Measurements from ENCODE around the gene SNTG2. TPM values are rescaled to one million over a fixed set of nuclear protein-coding genes. Genes with fewer than 3 reads are reported as not detected.

The SNTG2 gene
- total and polyA plus RNA-seq, 2 of the 13 experiments (the other 11 are each of a cell fraction or from before 2014, with no cell fraction given): not detected

DNA sequence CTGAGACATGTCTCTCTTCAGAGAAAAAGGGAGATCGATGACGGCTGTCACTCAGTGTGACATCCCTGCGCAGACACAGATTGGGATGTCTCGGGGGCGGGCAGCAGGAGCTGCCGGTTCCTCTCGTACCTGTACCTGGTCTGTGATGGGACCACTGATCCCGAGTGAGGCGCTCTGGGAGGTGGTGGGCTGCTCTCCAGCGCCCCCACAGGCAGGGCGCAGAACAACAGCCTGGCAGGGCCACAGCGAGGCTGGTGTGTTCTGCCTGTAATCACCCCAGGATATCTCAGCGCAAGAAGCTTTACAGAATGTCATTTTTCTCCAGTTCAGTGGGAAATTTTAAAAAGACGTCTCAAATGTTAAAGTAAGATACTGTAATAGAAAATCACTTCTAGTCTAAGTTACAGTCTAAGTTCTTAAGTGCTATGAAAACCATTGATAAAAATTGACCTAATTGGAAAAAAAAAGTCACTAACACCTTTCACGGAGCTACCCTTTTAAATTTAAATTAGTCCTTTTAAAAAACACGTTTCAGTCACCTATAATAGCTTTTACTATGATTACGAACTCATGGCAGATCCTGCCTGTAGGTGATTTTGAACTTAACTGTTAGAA, 189.8 kb downstream of the SNTG2 start:
- DNase-seq (ENCODE audit: low spot score) (peak; percentile 24), FAIRE-seq (peak; percentile 53), ATAC-seq (peak; percentile 98)
- H3K27ac ChIP-seq (ENCODE audit: extremely low read length, insufficient read depth, low read length): no peak overlapping the region
- no TSS peak for BruUV-seq (replicated peaks)
- H3K79me2 ChIP-seq (ENCODE audit: insufficient read depth, low read length): no peaks in the 10 kb centered on the region
- no peak overlapping the region for H2AFZ ChIP-seq (ENCODE audit: low read length)
- H3K4me2 ChIP-seq (ENCODE audit: low read depth, low read length): no peak overlapping the region
- no peaks in the 10 kb centered on the region for H3K9me3 ChIP-seq (ENCODE audit: low read length)
- 6% methylated on average over 12 of the region's 17 CpGs for WGBS (ENCODE audit: low lambda C conversion rate)
- intact Hi-C loops (cut with micrococcal nuclease; ENCODE audit: unreplicated experiment): no loop called here
- no peaks in the 10 kb centered on the region for H3K36me3 ChIP-seq (replicated peaks in 1 of 2; ENCODE audit: control insufficient read depth in 1 of 2, insufficient read depth in 2 of 2, low read length in 2 of 2)
- H3K4me1 ChIP-seq (ENCODE audit: insufficient read depth, low read length): no peaks in the 10 kb centered on the region
- POLR2A ChIA-PET: no interaction called here
- CTCF ChIA-PET (ENCODE audit: low intra/inter-chr PET ratio, low total read pairs): no interaction called here
- in situ Hi-C loops (cut with HindIII; ENCODE audit: extremely low pct_ligation_motif_present, low pct_unique_long_range_greater_than_20kb): loop anchor here (25.0 kb wide), 2 partner anchors 397 to 428 kb away; no protein-coding TSS in a partner anchor
- H4K20me1 ChIP-seq (ENCODE audit: insufficient read depth, low read length): no peaks in the 10 kb centered on the region
- H3K9ac ChIP-seq (ENCODE audit: insufficient read depth, low read depth, low read length): no peak overlapping the region
- H3K27me3 ChIP-seq (ENCODE audit: control insufficient read depth in 1 of 2, insufficient read depth in 2 of 2, low read length in 2 of 2): peaks cover 0 to 9% of the 10 kb centered on the region in 2 experiments; a peak in 1 of 5 replicates
- no peak overlapping the region for H3K4me3 ChIP-seq (replicated peaks in 1 of 3; ENCODE audit: insufficient read depth in 1 of 3, low read depth in 2 of 3, low read length in 3 of 3)
- TF ChIP-seq ZC3H13 (CRISPR knock-in tag; IDR thresholded peaks at IDR 0.05) (no peak), ZNF772 (CRISPR knock-in tag; IDR thresholded peaks at IDR 0.05) (peak; percentile 34; the same call in 1 of the 2 replicates), POLR2G (IDR thresholded peaks at IDR 0.05; ENCODE audit: low read depth, low read length) (no peak), ZNF446 (CRISPR knock-in tag; IDR thresholded peaks at IDR 0.05) (no peak), ZSCAN20 (CRISPR knock-in tag; IDR thresholded peaks at IDR 0.05; ENCODE audit: borderline replicate concordance) (no peak), ZNF768 (CRISPR knock-in tag; IDR thresholded peaks at IDR 0.05) (peak; percentile 28; the same call in 1 of the 2 replicates), MAFF (IDR thresholded peaks at IDR 0.05; ENCODE audit: low read depth, low read length) (no peak), GATAD2A (CRISPR knock-in tag; IDR thresholded peaks at IDR 0.05) (no peak), ARNTL (CRISPR knock-in tag; IDR thresholded peaks at IDR 0.05) (no peak), SMC3 (IDR thresholded peaks at IDR 0.05; ENCODE audit: low read length) (no peak), NFKB2 (CRISPR knock-in tag; IDR thresholded peaks at IDR 0.05; ENCODE audit: borderline replicate concordance) (peak; percentile 39; the same call in 1 of the 2 replicates), XRCC5 (optimal IDR thresholded peaks at IDR 0.05; ENCODE audit: low read length) (peak; percentile 97), NFE2L2 (IDR thresholded peaks at IDR 0.05; ENCODE audit: low read length) (0 out of 2 replicates have a peak, but pooled peaks have one; percentile 8), STAG1 (CRISPR knock-in tag; IDR thresholded peaks at IDR 0.05) (peak; percentile 50), CEBPG (CRISPR knock-in tag; IDR thresholded peaks at IDR 0.05) (0 out of 2 replicates have a peak, but pooled peaks have one; percentile 4)
- TF ChIP-seq, protein P1, sequence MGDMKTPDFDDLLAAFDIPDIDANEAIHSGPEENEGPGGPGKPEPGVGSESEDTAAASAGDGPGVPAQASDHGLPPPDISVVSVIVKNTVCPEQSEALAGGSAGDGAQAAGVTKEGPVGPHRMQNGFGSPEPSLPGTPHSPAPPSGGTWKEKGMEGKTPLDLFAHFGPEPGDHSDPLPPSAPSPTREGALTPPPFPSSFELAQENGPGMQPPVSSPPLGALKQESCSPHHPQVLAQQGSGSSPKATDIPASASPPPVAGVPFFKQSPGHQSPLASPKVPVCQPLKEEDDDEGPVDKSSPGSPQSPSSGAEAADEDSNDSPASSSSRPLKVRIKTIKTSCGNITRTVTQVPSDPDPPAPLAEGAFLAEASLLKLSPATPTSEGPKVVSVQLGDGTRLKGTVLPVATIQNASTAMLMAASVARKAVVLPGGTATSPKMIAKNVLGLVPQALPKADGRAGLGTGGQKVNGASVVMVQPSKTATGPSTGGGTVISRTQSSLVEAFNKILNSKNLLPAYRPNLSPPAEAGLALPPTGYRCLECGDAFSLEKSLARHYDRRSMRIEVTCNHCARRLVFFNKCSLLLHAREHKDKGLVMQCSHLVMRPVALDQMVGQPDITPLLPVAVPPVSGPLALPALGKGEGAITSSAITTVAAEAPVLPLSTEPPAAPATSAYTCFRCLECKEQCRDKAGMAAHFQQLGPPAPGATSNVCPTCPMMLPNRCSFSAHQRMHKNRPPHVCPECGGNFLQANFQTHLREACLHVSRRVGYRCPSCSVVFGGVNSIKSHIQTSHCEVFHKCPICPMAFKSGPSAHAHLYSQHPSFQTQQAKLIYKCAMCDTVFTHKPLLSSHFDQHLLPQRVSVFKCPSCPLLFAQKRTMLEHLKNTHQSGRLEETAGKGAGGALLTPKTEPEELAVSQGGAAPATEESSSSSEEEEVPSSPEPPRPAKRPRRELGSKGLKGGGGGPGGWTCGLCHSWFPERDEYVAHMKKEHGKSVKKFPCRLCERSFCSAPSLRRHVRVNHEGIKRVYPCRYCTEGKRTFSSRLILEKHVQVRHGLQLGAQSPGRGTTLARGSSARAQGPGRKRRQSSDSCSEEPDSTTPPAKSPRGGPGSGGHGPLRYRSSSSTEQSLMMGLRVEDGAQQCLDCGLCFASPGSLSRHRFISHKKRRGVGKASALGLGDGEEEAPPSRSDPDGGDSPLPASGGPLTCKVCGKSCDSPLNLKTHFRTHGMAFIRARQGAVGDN (CRISPR knock-in tag; IDR thresholded peaks at IDR 0.05): peak; percentile 38
- TF ChIP-seq, protein P2, sequence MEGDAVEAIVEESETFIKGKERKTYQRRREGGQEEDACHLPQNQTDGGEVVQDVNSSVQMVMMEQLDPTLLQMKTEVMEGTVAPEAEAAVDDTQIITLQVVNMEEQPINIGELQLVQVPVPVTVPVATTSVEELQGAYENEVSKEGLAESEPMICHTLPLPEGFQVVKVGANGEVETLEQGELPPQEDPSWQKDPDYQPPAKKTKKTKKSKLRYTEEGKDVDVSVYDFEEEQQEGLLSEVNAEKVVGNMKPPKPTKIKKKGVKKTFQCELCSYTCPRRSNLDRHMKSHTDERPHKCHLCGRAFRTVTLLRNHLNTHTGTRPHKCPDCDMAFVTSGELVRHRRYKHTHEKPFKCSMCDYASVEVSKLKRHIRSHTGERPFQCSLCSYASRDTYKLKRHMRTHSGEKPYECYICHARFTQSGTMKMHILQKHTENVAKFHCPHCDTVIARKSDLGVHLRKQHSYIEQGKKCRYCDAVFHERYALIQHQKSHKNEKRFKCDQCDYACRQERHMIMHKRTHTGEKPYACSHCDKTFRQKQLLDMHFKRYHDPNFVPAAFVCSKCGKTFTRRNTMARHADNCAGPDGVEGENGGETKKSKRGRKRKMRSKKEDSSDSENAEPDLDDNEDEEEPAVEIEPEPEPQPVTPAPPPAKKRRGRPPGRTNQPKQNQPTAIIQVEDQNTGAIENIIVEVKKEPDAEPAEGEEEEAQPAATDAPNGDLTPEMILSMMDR (CRISPR knock-in tag; IDR thresholded peaks at IDR 0.05): peak; percentile 87
- TF ChIP-seq, protein P3, sequence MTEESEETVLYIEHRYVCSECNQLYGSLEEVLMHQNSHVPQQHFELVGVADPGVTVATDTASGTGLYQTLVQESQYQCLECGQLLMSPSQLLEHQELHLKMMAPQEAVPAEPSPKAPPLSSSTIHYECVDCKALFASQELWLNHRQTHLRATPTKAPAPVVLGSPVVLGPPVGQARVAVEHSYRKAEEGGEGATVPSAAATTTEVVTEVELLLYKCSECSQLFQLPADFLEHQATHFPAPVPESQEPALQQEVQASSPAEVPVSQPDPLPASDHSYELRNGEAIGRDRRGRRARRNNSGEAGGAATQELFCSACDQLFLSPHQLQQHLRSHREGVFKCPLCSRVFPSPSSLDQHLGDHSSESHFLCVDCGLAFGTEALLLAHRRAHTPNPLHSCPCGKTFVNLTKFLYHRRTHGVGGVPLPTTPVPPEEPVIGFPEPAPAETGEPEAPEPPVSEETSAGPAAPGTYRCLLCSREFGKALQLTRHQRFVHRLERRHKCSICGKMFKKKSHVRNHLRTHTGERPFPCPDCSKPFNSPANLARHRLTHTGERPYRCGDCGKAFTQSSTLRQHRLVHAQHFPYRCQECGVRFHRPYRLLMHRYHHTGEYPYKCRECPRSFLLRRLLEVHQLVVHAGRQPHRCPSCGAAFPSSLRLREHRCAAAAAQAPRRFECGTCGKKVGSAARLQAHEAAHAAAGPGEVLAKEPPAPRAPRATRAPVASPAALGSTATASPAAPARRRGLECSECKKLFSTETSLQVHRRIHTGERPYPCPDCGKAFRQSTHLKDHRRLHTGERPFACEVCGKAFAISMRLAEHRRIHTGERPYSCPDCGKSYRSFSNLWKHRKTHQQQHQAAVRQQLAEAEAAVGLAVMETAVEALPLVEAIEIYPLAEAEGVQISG (CRISPR knock-in tag; IDR thresholded peaks at IDR 0.05): peak; percentile 62
